Neural cell (in vitro differentiated cells): Measurements from ENCODE around the gene SPATA46.

Source experiments
- CTCF ChIP-seq: fragments of 450-650 bp; IDR thresholded peaks from 2 replicates; pipeline ENCODE4 v1.5.1; 2014; ENCODE audit warnings: antibody characterized with exemption, mild to moderate bottlenecking, moderate library complexity; ENCODE audit not compliant: poor library complexity, severe bottlenecking
- EZH2 ChIP-seq: fragments of 200-600, 300-800 bp; shearing (Covaris generic), sonication (generic); IDR thresholded peaks from 2 replicates; pipeline ENCODE4 v1.6.1; 2014; ENCODE audit warnings: antibody characterized with exemption, low read length, borderline replicate concordance, mild to moderate bottlenecking; ENCODE audit not compliant: insufficient read depth, poor library complexity, severe bottlenecking
- POLR2AphosphoS5 ChIP-seq: IDR thresholded peaks from 2 replicates; pipeline ENCODE4 v1.6.1; 2012
- RAD21 ChIP-seq: fragments of 450-650 bp; conservative IDR thresholded peaks from 2 replicates; pipeline ENCODE4 v1.6.1; 2014; ENCODE audit warnings: antibody characterized with exemption, mild to moderate bottlenecking, moderate library complexity
- TAF1 ChIP-seq: IDR thresholded peaks from 2 replicates; pipeline ENCODE4 v1.6.1; 2012; ENCODE audit warnings: low read depth
- TF ChIP-seq, protein P1 (sequence below): IDR thresholded peaks from 2 replicates; pipeline ENCODE4 v1.6.1; 2012; ENCODE audit warnings: borderline replicate concordance

DNA sequence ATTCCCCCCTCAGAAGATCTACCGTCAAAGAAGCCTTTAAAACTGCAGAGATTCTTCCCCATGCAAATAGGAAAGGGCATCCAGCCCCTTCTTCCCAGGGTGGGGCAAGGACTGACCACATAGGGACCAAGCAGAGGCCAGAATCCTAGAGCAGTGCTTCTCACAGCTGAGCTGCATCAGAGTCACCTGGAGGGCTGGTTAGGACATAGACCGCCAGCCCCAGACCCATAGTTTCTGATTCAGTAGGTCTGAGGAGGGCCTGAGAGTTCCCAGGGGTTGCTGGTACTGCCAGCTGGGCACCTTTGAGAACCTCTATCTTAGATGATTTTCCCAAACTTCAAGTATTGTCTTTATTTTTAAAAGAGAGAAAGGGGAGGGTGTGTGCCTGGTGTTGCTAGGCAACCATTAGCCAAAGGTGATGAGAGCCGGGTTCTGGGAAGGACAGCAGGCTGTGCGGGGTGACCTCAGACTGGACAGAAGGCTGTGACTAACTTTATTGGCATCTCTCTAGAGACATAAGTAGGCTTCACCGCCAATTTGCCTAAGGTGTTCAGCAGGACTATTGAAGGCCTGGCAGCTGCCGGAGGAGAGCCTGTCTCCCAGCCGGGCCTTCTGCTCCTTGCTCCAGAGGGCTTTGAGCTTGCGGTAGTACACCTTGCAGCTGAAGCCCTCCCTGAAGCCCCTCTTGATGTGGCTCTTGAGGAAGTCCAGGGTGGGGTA is 3.0 kb downstream of the SPATA46 start:
- TF ChIP-seq CTCF: no peak
- no peak for TF ChIP-seq RAD21
- TF ChIP-seq, protein P1, sequence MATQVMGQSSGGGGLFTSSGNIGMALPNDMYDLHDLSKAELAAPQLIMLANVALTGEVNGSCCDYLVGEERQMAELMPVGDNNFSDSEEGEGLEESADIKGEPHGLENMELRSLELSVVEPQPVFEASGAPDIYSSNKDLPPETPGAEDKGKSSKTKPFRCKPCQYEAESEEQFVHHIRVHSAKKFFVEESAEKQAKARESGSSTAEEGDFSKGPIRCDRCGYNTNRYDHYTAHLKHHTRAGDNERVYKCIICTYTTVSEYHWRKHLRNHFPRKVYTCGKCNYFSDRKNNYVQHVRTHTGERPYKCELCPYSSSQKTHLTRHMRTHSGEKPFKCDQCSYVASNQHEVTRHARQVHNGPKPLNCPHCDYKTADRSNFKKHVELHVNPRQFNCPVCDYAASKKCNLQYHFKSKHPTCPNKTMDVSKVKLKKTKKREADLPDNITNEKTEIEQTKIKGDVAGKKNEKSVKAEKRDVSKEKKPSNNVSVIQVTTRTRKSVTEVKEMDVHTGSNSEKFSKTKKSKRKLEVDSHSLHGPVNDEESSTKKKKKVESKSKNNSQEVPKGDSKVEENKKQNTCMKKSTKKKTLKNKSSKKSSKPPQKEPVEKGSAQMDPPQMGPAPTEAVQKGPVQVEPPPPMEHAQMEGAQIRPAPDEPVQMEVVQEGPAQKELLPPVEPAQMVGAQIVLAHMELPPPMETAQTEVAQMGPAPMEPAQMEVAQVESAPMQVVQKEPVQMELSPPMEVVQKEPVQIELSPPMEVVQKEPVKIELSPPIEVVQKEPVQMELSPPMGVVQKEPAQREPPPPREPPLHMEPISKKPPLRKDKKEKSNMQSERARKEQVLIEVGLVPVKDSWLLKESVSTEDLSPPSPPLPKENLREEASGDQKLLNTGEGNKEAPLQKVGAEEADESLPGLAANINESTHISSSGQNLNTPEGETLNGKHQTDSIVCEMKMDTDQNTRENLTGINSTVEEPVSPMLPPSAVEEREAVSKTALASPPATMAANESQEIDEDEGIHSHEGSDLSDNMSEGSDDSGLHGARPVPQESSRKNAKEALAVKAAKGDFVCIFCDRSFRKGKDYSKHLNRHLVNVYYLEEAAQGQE: no peak
- TF ChIP-seq TAF1: no peak
- no peak for TF ChIP-seq EZH2
- no peak for TF ChIP-seq POLR2AphosphoS5
